SK-MEL-5 (cell line): ENCODE results near the gene CHAF1A. TPM values are rescaled to one million over a fixed set of nuclear protein-coding genes. Genes with fewer than 3 reads are reported as not detected.
A peak's percentile ranks its signal among the peaks of the same experiment; 100 is the strongest.

Source experiments
- DNase-seq: peaks from one replicate; pipeline ENCODE4 v3.0.0-alpha.2; 2016; ENCODE audit warnings: low read depth, low spot score
- in situ Hi-C: cut with HindIII; loops from 2 replicates; pipeline ENCODE4 v1.10.0; 2016; ENCODE audit warnings: low sequenced_read_pairs, high pct_unique_total_duplicates, low pct_unique_long_range_greater_than_20kb
- total RNA-seq: library from RNA; depleted of rRNA; stranded (reverse); fragments of >200 nt; shearing (Covaris generic); gene quantifications from 2 replicates; pipeline ENCODE4 v1.2.3, GENCODE V29; 2014

CHAF1A gene
- total RNA-seq, 1 experiment from 2014 or later: 14.5 TPM

DNA sequence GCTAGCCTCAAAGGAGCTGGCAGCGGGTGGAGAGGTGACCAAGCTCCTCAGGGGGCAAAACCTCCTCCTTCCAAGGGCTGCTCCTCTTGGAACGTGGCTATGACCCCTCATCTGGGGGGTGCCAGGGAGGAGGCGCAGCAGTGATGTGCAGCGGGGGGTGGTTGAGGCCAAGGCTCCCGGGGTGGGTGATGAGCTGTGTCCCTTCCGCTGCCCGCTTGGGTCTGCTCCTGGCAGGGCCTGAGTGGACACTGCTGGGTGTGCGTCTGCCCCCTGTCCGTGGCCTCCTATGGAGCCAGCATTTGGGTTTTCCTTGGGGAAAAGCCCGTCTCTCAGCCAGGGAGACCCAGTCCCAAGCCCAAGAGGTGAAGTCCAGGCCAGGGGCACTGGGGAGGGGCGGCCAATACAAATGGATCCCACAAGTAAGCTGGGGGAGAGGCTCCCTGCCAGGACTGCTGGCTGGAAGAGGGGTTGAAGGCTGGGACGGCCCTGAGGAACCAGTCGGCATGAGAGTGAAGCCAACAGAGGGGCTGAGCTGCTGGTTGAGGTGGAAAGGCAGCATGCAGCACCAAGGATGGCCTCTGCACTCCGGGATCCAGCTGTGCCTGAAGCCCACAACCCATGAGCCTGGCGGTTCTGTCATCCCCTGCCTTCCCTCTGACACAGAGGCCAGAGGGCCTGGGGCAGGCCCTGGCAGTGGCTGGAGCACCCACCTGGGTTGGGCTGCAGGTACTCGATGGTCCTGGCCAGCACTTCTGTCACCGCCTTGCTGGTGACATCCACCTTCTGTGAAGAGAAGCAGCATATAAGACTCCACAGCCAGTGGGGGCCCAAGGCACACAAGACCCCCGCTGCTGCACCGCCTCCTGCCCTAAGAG, 36.4 kb upstream of the CHAF1A start:
- DNase-seq: no peak
- in situ Hi-C loops: no loop called here

DNA sequence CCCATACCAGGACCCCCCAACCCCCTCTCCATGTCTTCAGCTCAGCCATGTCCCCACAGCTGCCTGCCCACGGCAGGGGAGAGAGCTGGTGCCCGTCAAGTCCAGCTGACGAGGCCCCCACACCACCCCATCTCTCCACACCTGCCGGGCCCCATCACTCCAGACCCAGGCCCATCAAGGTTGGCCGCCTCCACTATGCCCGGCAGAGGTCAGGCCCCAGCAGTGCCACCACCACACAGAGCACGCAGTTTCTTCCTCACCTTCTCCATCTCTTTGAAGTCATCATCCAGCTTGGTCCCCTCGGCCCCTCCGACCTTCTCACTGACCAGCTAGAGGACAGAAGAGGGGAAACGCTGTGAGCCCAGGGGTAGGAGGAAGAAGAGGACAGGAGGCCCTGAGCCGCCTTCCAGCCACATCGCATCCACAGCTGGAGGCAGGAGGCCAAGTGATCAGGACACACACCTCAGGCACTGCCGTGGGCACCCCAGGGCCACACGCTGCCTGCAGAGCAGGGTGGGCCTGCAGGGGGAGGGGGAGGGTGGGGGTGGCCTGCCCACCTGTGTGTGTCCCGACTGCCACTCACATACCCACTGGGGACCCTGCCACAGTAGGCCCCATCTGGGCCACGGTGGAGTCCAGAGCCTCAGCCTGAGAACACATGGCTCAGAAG, 35.6 kb upstream of the CHAF1A start:
- in situ Hi-C loops: no loop called here
- DNase-seq: no peak

DNA sequence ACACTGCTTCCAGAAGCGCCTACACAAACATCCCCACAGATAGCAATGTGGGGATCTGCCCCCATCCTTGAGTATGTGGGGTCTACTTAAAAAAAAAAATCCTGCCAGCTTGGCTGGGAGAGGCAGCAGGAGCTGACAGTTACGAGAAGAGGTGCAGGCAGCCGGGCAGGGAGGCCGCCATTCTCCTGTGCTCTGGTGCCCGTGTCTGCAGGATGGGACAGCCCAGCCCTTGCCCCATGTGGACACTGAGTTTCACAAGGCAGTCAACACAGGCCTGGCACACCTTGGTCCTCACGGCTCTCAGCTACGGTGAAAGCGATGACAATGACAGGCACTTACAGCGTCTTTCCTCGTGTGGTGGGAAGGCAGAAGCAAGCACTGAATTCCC, 35.1 kb upstream of the CHAF1A start:
- no peak for DNase-seq
- in situ Hi-C loops: no loop called here

DNA sequence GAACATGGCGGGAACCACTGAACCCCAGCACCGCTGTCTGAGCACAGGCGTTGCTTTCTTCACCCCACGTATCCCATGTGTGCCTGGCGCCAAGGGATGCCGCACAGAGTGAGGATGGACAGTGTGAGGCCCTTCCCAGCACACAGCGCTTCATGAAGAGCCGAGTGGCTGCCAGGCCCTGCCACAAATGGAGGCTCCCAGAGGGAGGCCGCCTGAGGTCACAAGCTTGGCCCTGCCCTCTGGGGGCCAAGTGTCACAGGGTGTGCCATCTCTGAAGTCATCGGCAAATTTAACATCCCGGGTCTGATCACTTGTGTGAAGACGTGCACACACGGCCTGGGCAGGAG, 34.7 kb upstream of the CHAF1A start:
- no peak for DNase-seq
- in situ Hi-C loops: no loop called here

DNA sequence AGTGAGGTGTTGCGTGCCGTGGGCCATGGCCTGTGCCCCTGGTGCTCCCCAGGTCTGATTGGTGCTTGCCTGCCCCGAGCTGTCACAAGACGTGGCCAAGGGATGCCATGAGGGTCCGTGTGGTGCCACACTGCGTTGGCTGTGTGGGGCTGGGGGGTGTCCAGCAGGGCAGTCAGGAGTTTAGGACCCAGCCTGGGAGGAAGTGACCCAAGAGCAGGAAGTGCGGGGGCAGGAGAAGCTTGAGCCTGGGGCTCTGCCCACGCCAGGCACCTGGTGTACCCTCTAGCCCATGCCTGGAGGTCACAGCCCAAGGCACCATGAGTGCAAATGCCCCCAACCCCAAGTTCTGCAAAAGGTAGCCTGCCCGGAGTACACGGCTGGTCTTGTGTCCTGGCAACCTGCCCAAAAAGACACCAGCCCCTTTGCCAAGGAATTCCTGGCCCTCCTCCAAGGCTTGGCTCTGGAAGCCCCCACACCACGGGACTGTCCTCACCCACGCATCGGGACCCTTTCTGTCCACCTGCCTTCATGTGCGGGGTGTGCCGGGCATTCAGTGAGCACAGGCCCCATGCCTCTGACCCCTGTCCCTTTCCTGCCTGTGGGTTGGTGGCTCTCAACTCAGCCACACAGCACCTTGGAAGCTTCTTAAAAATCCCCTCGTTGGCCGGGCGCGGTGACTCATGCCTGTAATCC, 34.2 kb upstream of the CHAF1A start:
- in situ Hi-C loops: no loop called here
- DNase-seq: no peak

DNA sequence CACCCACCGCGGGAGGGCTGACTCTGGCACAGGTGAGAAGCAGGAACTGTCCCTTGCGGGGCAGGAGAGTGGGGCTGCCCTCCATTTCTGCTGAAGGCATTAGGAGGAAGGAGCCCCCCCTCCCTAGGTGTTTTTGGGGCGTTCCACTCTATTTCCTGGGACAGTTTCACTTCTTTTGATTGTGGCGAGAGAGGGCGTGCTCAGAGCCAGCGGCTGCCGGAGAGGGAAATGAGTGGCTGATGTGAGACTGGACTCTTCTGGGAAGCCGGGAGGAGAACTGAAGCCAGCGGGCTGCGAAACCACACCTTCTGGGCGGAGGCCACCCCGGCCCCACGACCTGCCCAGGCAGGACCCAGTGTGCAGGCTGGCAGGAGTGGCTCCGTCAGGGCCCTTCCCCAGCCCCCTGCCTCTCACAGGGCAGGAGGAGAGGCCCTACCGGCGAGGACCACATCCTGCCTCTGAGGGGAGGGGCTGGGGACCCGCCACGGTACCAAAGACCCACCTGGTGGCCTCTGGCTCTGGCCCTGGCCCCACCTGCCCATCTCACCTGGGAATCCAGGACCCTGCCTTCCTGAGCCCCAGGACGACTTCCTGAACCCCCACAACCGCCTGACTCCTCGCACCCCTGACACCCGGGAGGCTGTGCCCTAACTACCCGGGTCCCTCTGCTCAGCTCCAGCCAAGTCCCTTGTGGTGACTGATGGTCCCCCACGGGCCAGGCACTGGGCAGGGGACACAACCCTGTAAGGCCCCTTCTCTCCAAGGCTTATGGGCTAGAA, 33.1 kb upstream of the CHAF1A start:
- in situ Hi-C loops: no loop called here
- no peak for DNase-seq

DNA sequence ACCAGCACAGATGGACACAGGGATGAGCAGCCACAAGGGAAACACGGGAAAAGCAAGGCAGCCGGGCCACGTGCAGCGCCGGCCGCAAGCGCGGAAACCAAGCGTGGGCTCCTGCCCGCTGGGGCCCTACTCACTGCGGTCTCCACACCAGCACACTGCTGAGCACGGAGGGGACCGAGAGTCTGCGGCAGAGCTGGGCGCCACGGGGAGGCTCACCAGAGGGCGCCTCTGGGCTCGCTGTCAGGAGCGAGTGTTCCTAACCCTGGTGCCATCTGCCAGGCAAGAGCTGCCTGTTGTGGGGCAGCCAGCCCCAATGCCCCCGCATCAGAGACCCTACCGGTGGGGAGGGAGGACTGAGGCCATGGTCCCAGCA, 32.6 kb upstream of the CHAF1A start:
- in situ Hi-C loops: no loop called here
- DNase-seq: peak; percentile 39

DNA sequence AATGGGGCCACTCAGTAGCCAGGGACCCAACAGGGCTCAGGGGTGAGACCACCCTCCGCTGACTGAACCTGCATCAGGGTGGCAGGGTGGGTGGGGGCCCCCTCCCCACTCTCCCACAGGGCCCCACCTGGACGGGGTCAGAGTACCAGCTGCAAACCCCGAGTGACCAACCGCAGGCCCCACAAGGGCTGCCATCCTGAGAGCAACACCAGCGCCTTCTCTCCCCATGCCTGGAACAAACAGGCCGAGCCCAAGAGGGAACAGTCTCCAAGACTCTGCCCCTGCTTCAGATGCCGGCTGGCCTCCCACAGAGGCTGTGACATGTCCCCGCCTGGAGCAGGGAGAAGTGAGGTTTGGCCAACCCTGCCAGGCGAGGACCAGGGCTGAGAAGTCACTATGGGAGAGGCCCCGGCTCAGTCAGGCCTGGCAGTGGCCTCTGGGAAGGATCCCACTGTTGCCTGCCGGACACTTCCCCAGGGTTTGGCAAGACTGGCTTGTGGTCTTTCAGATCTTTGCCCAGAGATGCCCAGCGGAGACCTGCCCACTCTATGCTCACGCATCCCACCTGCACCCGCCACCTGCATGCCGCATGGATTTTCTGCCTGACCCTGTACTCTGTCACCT, 31.9 kb upstream of the CHAF1A start:
- in situ Hi-C loops: no loop called here
- DNase-seq: no peak

DNA sequence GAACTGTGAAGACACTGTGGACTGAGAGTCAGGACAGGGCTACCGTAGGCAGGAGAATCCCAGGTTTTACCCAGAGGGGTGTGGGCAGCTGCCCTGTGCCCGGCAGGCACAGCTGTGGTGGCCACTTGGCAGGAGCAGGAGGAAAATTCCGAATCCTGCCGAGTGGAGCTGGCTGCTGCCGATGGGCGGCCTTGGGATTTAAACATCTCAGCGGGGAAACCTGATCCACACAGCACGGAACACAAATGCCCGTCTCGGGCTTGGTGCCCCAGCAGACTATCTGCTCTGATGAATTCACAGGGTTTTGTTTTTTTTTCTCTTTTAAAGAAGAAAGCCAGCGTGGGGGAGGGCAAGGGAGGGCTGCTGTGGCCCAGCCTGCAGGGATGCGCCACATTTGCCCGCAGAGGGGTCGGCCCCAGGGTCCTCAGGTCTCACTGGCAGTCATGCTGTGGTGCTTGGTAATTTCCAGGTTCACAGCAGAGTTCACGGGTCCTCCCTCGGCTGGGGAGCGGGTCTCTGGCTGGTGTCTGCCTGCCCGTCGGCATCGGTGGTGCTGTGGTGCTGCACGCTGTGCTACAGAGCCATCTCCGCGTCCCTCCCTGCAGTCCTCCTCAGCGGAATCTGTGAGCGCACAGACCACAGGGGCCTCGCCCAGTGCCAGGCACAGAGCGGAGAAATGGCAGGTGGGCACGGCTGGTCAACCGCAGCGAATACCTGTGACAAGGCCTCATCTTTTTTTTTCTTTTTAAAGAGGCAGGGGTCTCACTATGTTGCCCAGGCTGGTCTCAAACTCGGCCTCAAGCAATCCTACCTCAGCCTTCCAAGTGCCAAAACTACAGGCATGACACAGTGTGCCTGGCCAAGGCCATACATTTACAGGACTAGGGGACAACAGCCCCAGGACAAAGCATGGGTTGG, 30.9 kb upstream of the CHAF1A start:
- DNase-seq: no peak
- in situ Hi-C loops: no loop called here

DNA sequence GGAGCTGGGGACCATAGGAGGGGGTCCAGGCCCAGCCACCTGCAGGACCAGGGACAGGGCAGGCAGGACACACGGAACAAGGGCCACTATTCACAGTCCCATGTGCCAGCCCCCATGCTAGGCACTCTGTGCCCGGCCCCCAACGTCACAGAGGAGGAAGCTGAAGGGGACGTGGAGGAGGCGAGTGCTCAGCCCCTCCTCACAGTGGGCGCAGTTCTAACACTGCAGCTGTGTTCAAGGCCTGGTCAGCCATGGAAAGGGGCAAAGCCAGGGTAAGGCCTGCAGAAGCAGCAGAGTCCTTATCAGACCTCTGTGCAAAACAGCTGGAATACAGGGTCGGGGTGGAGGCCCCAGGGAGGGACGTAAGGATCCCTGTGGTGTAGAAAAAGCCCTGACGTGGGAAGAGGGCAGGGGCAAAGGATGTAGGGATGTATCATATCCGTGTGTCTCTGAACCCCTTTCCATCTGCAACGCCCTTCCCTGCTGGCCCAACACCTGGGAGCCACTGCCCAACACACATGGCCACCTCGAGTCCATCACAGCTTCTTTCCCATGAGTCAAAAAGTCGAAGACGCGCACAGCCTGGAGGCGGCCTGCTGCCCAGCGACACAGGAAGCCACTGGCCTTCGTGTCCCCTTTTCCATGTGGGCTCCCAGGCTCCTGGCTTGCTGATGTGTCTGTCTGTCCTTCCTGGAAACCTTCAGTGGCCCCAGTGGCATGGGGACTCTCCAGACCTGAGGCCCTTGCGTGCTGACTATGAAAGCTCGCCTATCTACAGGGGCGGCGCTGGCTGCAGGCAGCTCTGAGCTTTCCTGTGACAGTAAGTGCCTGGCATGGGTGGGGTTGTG, 30.1 kb upstream of the CHAF1A start:
- in situ Hi-C loops: no loop called here
- no peak for DNase-seq

DNA sequence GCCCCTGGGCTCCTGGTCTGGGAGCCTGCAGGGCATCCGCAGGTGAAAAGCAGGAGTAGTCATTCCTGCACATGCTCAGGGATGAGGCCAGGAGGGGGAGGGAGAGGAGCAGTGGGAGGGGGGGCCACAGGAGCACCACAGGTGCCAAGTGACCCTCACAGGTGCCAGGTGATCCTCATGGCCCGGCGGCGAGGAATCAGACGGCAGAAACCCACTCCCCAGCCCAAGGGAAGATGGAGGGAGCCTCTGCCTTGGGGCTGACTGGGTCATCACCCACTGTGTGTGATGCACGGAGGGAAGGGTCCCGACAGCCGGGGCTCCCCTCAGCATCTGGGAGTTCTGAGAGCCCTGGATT, 29.4 kb upstream of the CHAF1A start:
- no peak for DNase-seq
- in situ Hi-C loops: no loop called here

DNA sequence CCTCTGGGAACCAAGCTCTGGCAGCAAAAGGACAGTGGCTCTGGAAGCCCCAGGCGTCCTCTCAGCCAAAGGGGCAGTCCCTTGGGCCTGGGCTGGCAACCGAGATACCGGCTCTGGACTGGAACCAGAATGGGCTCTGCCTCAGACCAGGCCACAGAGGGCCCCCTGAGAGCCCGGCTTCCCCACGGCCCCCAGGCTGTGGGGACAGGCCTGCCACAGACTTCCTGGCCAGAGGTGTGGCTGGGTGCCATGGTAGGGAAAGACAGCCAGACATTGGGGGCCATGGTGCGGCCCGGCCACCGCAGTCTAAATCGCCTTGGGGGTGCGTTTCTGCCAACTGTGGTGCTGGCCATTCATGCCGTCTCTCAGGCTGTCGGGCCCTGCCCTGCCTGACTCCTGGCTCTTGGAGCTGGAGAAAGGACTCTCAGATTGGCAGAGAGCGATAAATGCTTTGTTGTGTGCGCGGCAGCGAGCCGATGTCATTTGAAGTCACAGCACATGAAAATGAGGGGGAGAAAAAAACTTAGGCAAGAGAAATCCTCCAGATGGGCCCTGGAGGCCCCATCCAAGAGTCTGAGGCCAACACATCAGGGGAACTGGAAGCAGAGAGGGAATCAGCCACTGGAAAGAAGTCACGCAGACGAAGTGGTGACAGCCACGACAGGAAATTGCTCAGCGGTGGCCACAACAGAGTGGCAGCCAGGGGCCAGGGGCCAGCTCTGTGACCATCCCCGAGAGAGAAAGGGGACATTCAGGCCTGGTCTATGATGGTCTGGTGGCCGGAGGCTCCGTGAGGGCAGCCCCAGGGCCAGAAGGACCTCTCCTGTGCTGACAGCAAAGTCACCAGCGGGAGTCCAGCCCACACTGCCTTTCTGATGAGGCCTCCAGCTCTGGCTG, 28.6 kb upstream of the CHAF1A start:
- in situ Hi-C loops: no loop called here

DNA sequence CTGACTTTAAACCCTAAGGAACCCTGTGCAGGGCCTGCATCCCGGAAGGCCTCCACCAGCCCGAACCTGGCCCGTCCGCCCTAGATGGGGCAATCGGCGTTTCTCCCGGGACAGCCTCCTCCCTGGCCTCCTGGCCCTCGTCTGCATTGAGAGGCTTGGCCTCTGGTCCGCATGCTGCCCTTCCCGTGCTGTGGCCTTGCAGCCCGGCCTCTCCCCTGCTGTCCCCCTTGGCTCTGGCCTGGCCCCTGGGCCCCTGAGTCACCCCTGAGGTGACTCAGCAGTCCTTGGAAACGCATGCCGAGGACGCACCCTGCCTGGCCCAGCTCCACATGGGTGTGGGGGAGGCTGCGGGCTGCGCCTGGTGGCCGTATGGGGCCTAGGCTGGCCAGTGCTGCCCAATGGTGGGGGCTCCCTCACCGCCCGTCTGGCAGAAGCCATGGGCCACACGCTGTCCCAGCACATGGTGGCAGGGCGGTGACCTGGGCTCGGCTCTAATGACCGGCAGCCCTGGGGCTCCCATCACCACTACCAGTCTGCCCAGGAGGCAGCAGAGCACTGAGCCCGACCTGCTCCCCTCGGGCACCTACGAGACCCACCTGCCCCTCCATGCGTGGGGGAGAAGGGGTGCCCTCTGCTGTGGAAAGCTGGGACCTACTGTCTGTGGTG, 27.8 kb upstream of the CHAF1A start:
- no peak for DNase-seq

More for the DNA sequence above, 28.6 kb upstream of the CHAF1A start:
- no peak for DNase-seq

DNA sequence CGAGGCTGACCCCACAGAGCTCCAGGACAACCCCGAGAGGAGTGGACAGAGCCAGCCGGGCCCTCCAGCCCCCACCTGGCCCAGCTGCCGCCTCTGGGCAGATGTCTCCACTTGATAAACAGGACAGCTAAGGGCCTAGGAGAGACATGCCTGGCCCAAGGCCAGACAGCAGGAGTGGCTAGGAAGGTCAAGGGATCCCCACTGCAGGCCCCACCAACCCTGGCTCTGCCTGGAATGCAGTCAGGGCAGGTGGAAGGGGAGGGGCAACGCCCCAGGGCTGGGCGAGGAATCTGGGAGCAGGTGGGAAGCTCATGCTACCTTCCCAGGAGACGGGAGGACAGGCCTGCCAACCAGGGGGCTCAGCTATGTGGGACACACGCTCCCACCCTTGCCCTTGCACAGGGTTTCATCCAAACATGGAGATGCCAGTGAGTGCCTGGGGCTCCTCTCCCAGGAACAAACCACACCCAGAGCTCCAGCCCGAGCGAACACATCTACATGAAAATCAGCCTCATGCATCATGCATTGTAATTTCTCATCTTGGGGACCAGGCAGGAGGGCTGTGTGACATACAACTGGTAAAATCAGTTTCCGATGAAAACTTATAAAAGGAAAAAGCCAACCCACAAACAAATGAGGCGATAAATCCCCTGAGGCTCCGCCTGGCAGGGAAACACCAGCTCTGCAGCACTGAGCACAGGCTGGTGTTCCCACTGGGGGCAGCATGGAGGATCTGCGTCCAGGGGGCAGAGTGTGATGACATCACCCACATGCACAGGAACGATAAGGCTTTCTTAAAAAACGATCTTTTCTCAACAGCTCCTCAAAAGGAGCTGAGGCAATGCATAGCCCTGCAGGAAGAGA, 27.0 kb upstream of the CHAF1A start:
- DNase-seq: no peak
- in situ Hi-C loops: no loop called here

More for the DNA sequence above, 27.8 kb upstream of the CHAF1A start:
- in situ Hi-C loops: no loop called here
